HG02840 (cell line): ENCODE results near the gene PLCXD3.
"Not testable (repeated sequence)": the region's sequence is repeated elsewhere in the genome, so short reads cannot be mapped to it uniquely, and the experiment has no call there.

Experiments
- ATAC-seq: cut with Tn5 transposase; IDR thresholded peaks from one replicate; pipeline ENCODE4 v1.9.1; 2021; ENCODE audit warnings: mild to moderate bottlenecking, moderate library complexity, moderate number of reproducible peaks; ENCODE audit not compliant: unreplicated experiment, low FRiP score

Gene PLCXD3

GRCh38 chr5:41365369-41365768, 145.0 kb downstream of the PLCXD3 start:
- no peak for ATAC-seq

- no peak for ATAC-seq
Observed at GRCh38 chr5:41364346-41364745, 146.1 kb downstream of the PLCXD3 start.

GRCh38 chr5:41363343-41363986, 146.9 kb downstream of the PLCXD3 start:
- ATAC-seq = no peak

- no peak for ATAC-seq
Observed at GRCh38 chr5:41356786-41357185, 153.6 kb downstream of the PLCXD3 start.

- no peak for ATAC-seq
Observed at GRCh38 chr5:41349846-41350245, 160.6 kb downstream of the PLCXD3 start.

GRCh38 chr5:41347569-41347968, 162.8 kb downstream of the PLCXD3 start:
- ATAC-seq = no peak

- no peak for ATAC-seq
Observed at GRCh38 chr5:41346609-41347008, 163.8 kb downstream of the PLCXD3 start.

- ATAC-seq = no peak
Observed at GRCh38 chr5:41345295-41345694, 165.1 kb downstream of the PLCXD3 start.

- ATAC-seq = no peak
Observed at GRCh38 chr5:41339339-41339738, 171.1 kb downstream of the PLCXD3 start.

GRCh38 chr5:41338136-41338675, 172.2 kb downstream of the PLCXD3 start:
- ATAC-seq = no peak

- no peak for ATAC-seq
Observed at GRCh38 chr5:41337724-41338123, 172.7 kb downstream of the PLCXD3 start.

GRCh38 chr5:41337216-41337615, 173.2 kb downstream of the PLCXD3 start:
- no peak for ATAC-seq

- ATAC-seq = no peak
Observed at GRCh38 chr5:41336471-41336870, 173.9 kb downstream of the PLCXD3 start.

GRCh38 chr5:41335596-41336181, 174.7 kb downstream of the PLCXD3 start:
- ATAC-seq = no peak

- no peak for ATAC-seq
Observed at GRCh38 chr5:41334758-41335157, 175.6 kb downstream of the PLCXD3 start.

GRCh38 chr5:41334221-41334620, 176.2 kb downstream of the PLCXD3 start:
- ATAC-seq = no peak

- no peak for ATAC-seq
Observed at GRCh38 chr5:41325074-41325473, 185.3 kb downstream of the PLCXD3 start.

- ATAC-seq = not testable (repeated sequence)
Observed at GRCh38 chr5:41322826-41323225, 187.6 kb downstream of the PLCXD3 start.

- no peak for ATAC-seq
Observed at GRCh38 chr5:41312478-41313060, 197.8 kb downstream of the PLCXD3 start.

GRCh38 chr5:41312066-41312465, 198.3 kb downstream of the PLCXD3 start:
- no peak for ATAC-seq

- ATAC-seq = no peak
Observed at GRCh38 chr5:41309275-41309674, 201.1 kb downstream of the PLCXD3 start.

GRCh38 chr5:41306005-41306404, 204.4 kb downstream of the PLCXD3 start:
- no peak for ATAC-seq
